Lung microvascular endothelial cell (primary cell): ENCODE measurements around the gene UCN3. TPM values are rescaled to one million over a fixed set of nuclear protein-coding genes. Genes with fewer than 3 reads are reported as not detected.
"Not testable (repeated sequence)": the region's sequence is repeated elsewhere in the genome, so short reads cannot be mapped to it uniquely, and the experiment has no call there.

Source experiments
- DNase-seq, 2 donors: peaks; one replicate each; pipeline versions ENCODE4 v3.0.0 to v3.0.0-alpha.2; 2010; ENCODE audit warnings: low read depth in 2 of 2
- total RNA-seq: library from RNA; depleted of rRNA; stranded (reverse); fragments of >200 nt; gene quantifications from 2 replicates; pipeline ENCODE4 v1.2.1, GENCODE V29; 2014

The UCN3 gene
- total RNA-seq, 1 donor from 2014 or later: not detected

DNA sequence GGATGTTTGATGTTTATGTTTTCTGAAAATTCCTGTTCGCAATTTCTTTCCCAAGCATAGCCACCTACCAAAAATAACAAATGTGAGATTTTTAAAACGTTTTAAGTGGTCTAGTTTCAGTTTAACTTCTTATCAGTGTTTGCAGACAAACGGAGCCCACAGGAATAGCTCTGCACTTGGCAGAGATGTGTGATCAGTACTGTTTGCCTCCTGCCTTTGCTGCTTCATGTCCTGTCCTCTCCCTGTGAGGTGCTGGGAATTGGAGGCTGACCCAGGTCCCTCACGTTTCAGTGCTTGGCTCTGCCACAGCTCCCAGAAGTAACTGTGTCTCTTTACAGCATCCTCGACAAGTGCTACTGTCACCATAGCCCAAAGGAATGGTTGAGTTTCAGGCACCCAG lies 1.2 kb downstream of the UCN3 start:
- no peak for DNase-seq

DNA sequence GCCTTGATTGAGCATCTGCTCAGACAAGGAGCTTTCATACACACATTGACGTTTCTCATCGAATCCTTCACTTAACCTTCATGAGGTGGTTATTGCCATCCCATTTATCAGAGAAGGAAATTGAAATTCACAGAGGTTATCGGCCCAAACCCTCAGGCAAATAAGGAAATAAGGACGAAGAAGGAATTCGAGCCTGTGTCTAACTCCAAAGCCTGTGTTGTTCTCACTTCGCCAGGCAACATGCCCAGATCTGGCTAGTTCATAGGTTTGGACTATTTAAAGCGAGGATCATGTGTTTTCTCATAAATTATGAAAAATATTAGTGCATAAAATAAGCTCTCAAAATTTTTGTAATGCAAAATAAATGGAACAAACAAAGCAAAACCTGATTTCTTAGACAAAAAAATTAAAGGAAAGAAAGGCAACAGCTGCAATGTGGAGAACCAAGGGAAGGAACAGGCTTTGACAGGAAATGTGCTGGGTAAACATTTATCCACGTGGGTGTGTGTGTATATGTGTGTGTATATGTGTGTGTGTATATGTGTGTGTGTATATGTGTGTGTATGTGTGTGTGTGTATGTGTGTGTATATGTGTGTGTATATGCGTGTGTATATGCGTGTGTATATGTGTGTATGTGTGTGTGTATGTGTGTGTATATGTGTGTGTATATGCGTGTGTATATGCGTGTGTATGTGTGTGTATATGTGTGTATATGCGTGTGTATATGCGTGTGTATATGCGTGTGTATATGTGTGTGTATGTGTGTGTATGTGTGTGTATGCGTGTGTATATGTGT lies 4.8 kb downstream of the UCN3 start:
- no peak for DNase-seq

DNA sequence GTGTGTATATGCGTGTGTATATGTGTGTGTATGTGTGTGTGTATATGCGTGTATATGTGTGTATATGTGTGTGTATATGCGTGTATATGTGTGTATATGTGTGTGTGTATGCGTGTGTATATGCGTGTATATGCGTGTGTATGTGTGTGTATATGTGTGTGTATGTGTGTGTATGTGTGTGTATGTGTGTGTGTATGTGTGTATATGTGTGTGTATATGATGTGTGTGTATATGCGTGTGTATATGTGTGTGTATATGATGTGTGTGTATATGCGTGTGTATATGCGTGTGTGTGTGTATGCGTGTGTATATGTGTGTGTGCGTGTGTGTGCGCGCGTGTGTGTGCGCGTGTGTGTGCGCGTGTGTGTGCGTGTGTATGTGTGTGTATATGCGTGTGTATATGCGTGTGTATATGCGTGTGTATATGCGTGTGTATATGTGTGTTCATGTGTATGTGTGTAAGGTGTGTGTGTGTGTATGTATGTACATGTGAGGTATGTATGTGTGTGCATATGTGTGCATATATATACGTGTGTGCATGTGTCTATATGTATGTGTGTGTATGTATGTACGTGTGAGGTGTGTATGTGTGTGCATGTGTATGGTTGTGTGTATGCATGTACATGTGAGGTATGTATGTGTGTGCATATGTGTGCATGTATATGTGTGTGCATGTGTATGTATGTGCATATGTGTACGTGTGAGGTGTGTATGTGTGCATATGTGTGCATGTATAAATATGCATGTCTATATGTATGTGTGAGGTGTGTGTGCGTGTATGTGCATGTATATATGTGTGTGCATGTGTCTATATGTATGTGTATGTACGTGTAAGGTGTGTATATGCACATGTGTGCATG lies 6.0 kb downstream of the UCN3 start:
- no peak for DNase-seq

DNA sequence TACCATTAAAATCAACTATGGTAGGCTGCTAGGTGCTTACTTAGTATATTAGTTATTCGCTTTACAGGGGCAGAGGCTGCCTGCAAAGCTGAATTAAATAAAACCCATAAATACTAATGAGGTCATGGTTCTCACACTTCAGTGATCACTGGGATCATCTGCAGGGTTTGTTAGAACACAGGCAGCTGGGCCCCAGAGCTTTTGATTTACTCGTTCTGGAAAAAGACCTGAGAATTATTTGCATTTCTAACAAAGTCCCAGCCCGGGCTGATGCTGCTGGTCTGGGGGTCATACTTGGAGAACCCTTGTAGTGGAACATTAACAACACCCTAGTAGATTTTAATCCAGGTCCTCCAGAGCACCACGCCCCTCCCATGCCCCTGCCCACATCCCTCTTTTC lies 8.5 kb downstream of the UCN3 start:
- DNase-seq: no peak

DNA sequence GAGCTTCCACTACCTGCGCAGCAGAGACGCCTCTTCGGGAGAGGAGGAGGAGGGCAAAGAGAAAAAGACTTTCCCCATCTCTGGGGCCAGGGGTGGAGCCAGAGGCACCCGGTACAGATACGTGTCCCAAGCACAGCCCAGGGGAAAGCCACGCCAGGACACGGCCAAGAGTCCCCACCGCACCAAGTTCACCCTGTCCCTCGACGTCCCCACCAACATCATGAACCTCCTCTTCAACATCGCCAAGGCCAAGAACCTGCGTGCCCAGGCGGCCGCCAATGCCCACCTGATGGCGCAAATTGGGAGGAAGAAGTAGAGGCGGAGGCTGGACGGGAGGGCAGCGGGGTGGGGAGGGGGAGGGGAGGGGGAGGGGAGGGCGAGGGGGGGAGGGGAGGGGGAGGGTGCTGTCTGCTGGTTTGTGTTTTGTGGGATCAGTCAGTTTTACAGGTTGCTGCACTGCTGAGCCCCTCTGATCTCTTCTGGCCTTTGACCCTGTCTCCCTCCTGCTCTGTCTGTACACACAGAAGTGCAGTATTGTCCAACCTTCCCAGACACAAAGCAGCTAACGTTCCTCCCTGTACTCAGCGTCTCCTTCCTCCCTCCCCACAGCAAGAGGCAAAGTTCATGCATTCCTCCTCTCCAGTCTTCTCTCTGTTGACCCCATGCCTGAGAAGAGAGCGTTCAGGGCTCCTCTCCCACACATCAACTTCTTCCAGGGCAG lies 9.3 kb downstream of the UCN3 start:
- no peak for DNase-seq

DNA sequence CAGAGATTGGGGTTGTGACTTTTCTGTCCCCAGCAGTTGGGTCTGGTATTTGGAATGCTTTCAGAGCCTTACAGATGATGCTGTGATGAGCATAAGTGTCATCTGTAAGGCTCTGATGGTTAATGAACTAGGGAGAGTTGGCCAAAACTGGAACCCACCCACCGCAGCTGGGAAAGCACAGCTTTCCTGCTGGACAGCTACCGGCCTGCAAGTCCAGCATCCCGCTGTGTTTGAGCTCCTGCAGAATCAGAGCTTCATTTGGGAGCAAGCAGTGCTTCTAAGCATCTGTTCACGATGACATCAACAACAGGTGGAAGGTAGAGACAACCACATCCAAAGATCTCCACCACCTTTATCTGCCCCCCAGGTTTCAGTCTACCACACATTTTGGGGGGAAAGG lies 11.7 kb downstream of the UCN3 start:
- DNase-seq: no peak

DNA sequence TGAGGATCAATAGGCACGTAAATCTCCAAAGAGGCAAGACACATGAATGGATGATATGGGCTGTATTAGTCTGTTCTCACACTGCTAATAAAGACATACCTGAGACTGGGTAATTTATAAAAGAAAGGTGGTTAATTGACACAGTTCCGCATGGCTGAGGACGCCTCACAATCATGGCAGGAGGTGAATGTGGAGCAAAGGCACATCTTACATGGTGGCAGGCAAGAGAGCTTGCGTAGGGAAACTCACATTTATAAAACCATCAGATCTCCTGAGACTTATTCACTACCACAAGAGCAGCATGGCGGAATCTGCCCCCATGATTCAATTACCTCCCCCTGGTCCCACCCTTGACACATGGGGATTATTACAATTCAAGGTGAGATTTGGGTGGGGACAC lies 14.4 kb downstream of the UCN3 start:
- DNase-seq: not testable (repeated sequence)

DNA sequence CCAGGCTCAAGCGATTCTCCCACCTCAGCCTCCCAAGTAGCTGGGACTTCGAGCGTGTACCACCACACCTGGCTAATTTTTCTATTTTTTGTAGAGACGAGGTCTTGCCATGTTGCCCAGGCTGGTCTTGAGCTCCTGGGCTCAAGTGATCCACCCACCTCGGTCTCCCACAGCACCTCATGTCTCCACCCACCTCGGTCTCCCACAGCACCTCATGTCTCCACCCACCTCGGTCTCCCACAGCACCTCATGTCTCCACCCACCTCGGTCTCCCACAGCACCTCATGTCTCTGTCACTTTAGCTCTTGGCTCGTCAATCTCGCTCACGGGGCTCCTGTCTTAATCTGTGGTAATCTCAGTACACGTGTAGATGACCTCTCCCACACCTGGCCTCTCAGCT lies 15.6 kb downstream of the UCN3 start:
- not testable (repeated sequence) for DNase-seq

DNA sequence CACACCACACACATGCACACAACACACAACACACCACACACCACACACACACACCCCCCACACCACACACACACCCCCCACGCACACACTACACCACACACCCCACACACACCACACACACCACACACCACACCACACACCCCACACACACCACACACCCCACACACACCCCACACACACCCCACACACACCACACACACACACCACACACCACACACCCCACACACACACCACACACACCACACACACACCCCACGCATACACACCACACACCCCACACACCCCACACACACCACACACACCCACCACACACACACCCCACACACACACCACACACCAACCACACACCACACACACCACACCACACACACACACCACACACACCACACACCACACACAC lies 16.4 kb downstream of the UCN3 start:
- DNase-seq: no peak

DNA sequence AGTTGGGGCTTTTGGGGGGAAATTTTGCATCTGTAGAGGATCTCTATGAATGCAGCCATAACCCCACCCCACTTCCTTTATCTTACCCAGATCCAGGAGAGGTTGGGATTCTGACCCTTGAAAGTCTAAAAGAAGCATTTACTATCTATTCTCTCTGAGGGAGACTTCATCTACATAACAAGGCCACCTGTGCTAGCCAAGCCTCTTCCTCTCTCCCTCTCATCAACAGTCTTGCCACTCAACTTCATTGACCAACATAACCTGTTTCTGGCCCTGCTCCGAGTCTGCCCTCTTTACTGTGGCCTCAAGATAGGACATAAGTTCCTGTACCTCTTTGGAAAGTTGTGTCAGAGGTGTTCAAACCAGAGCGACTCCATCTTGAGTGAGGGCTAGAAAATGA lies 20.5 kb downstream of the UCN3 start:
- DNase-seq: no peak

DNA sequence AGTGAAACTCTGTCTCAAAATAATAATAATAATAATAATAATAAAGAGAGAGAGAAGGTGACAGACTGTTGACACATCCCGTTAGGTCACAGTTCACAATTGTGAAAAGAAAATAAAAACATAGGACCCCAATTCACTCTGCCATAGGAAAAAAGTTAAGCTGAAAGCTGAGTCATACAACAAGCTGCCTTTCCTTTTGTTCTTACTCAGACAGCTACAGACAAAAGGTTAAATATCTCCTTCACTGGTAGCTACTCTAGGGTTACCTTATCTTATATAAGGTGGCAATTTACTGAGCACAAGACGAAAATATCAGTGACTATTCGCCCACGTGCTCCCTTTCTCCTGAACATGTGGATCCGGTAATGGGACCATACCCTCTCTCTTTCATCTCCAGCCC lies 22.4 kb downstream of the UCN3 start:
- no peak for DNase-seq

DNA sequence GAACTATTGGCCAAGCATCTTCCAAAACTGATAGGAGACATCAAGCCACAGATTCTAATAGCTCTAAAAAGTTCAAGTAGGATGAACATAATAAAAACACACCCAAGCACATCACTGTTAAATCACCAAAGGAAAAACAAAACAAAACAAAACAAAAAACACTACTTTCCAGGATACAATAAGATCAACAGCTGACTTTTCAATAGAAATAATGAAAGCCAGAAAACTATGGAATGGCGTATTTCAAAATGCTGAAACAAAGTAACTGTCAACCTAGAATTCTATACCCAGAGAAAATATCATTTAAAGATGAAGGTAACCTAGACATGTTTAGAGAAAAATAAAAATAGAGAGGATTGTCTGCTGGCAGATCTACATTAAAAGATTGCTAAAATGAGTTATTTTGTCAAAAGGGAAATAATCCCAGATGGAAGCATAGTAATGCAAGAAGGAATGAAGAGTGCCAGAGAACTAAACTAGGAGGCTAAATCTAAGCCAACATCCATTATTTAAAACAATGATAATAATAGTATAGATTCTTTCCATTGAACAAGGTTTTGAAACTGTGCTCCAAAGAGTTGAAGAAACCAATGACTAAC lies 25.9 kb downstream of the UCN3 start:
- DNase-seq: no peak

DNA sequence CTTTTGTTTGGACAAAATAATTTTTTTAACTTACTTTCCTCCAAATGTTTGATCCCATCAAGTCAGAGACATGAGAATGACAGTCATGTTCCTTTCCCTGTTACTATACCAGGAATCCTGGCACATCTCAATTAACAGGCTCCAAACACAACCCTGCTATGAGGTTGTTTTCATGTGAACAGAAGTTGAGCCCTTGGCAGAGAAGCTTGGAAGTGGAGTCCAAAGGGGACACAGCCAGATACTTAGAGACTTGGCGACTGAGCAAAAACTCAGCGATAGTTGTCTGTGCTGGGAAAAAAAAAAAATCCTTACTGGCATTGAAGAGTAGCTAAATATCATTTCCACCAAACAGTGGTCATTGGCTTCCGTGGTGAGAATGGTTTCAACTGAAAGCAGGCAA lies 27.0 kb downstream of the UCN3 start:
- DNase-seq: no peak

DNA sequence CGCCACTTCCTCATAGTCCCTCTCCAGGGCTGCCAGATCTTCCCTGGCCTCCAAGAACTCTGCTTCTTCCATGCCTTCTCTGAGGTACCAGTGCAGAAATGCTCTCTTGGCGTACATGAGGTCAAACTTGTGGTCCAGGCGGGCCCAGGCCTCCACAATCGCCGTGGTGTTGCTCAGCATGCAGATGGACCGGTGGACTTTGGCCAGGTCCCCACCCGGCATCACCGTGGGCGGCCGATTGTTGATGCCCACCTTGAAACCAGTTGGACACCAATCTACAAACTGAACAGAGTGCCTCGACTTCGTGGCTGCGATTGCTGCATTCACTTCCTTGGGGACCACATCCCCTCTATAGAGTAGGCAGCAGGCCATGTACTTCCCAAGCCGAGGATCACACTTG lies 28.8 kb downstream of the UCN3 start:
- DNase-seq: no peak

DNA sequence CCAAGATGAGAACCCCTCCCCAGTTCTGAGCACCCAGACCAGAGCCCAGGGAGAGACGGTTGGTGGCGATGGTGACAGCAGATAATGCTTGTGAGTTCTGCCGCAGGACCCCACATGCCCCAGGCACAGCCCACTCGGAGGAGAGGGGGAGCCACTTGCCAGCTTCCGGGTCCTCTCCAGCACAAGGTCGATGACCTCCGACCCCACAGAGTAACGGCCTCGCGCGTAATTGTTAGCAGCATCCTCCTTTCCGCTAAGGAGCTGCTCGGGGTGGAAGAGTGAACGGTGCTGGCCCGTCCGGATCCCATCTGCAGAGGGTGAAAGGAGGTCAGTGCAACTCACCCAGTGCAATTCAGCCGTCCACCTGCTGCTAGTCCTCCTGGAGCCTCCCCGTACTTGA lies 30.4 kb downstream of the UCN3 start:
- DNase-seq: no peak

DNA sequence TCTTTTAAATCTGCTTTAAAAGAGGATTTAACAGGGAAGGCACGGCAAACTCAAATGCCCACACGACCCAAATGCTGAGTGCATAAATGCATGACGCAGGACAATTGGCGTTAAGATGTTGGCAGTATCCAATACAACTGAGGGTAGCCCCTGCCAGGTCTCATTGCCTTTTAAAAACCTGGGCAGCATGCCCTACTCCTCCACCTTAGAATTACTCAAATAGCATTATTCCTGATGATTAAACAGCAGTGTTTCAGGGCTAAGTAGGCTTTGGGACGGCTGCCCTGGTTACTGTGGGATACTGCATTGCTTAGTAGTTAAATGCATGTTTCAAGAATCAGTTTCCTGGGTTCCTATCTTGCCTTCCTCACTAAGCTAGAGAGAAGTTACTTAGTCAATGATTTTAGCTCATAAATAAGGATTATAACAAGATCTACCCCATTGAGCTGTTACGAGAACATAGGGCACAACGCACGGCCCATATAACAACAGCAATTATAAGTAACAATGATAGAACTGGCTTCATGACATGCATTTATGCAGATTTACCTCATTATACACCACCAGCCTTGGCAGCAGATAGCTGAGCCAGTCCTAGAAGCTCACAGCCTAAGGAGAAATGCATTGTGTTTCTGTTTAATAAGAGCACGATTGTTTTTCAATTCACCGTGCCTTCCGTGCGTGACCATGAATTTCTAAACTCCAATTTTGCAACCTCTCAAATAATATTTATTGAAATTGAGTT lies 32.0 kb downstream of the UCN3 start:
- DNase-seq: no peak

DNA sequence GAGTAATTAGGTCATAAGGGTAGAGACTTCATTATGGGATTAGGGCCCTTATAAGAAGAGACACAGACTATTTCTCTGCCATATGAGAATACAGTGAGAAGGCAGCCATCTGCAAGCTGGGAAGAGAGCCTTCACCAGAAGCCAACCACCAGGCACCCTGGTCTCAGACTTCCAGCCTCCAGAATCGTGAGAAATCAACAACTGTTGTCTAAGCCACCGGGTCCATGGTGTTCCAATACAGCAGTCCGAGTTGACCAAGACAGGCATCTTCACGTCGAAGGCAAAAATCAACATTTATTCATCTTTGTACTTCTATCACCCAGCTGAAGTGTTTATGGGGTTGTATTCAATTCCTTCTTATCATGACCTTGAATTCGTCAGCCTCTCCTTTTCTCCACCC lies 34.6 kb downstream of the UCN3 start:
- DNase-seq: no peak

DNA sequence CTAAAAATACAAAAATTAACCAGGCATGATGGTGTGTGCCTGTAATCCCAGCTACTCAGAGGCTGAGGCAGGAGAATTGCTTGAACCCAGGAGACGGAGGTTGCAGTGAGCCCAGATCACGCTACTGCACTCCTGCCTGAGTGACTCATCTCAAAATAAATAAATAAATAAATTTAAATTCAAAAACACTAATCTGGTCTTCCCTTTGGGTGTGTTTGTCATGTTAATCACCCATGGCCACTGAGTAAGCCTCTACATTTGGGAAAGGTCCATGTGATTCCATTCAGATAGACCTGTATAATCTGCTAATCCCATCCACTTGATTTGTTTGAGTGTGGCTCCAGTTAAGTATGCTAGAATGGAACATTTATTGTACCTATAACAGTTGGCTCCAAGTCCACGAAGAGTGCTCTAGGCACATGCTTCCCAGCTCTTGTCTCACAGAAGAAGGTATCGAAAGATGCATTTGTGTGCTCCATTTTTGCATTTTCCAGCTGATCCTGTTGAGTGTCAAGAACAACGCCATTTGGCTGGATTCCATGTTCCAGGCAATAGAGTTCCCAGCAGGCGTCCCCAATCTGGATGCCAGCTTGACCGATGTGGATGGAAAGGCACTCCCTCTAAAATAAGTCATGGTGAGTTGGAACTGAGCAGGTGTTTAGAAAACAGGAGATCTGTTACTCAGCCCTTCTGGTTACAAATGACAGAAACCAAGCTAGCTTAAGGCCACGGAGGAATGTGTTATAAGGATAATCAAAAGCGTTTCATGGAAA lies 35.9 kb downstream of the UCN3 start:
- DNase-seq: no peak

DNA sequence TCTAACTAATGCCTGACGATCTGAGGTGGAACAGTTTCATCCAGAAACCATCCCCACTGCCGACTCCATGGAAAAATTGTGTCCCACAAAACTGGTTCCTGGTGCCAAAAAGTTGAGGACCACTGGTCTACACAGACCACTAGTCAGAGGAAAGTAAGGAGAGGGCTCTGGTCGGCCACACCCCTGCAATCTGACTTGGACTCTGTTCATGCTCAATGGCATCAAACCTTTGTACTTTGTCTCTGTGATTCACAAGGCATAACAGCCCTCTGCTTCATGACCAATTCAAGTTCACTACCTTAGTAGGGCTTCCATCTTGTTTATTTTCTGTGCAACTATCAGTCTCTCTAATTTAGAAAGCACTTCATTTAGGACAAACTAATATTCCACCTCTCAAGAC lies 38.0 kb downstream of the UCN3 start:
- DNase-seq: no peak
